Stomach smooth muscle (tissue), 2 donors: ENCODE results near the gene MUC15.
"Not testable (repeated sequence)": the region's sequence is repeated elsewhere in the genome, so short reads cannot be mapped to it uniquely, and the experiment has no call there.

ENCODE experiments used
- H3K27ac ChIP-seq: one replicate; pipeline ENCODE4 v1.7.0; 2013; ENCODE audit warnings: mild to moderate bottlenecking, low read length, inconsistent platforms
- H3K27me3 ChIP-seq, 2 donors: one replicate each; pipeline ENCODE4 v1.7.0; 2013; ENCODE audit warnings: low read length in 2 of 2; ENCODE audit not compliant: insufficient read depth in 2 of 2, control insufficient read depth in 1 of 2
- H3K36me3 ChIP-seq, 2 donors: one replicate each; pipeline ENCODE4 v1.7.0; 2013; ENCODE audit warnings: low read length in 2 of 2; ENCODE audit not compliant: control insufficient read depth in 2 of 2, insufficient read depth in 2 of 2
- H3K4me1 ChIP-seq: one replicate; pipeline ENCODE4 v1.7.0; 2013; ENCODE audit warnings: low read length; ENCODE audit not compliant: control insufficient read depth, insufficient read depth
- H3K4me3 ChIP-seq, 2 donors: one replicate each; pipeline ENCODE4 v1.7.0; 2013; ENCODE audit warnings: low read length in 2 of 2
- H3K9ac ChIP-seq, 2 donors: one replicate each; pipeline ENCODE4 v1.7.0; 2013; ENCODE audit warnings: low read length in 2 of 2, mild to moderate bottlenecking in 1 of 2
- H3K9me3 ChIP-seq, 2 donors: one replicate each; pipeline ENCODE4 v1.7.0; 2013; ENCODE audit warnings: low read length in 2 of 2; ENCODE audit not compliant: control insufficient read depth in 2 of 2
- donor health status: healthy.
- donor health status: Pancreatic carcinoma.

MUC15 gene

DNA sequence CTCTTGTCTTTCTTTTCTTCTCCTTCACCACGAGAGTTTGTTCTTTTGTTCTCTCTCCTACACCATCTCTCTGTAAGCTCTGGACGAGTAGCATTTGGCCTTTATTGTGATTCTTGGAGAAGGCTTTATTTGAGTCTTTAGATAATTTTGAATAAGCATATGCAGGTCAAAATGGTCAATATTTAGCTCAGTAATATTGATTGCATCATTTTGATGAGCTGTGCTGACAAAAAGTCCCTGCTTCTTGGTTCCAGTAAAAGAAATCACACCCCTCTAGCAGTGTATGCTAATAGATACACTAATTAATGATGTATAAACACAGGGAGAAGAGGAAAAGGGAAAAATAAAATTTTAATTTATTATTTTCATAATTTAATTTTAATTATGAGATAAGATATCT is 25.8 kb upstream of the MUC15 start:
- no peaks in the 10 kb centered on the region for H3K9me3 ChIP-seq

DNA sequence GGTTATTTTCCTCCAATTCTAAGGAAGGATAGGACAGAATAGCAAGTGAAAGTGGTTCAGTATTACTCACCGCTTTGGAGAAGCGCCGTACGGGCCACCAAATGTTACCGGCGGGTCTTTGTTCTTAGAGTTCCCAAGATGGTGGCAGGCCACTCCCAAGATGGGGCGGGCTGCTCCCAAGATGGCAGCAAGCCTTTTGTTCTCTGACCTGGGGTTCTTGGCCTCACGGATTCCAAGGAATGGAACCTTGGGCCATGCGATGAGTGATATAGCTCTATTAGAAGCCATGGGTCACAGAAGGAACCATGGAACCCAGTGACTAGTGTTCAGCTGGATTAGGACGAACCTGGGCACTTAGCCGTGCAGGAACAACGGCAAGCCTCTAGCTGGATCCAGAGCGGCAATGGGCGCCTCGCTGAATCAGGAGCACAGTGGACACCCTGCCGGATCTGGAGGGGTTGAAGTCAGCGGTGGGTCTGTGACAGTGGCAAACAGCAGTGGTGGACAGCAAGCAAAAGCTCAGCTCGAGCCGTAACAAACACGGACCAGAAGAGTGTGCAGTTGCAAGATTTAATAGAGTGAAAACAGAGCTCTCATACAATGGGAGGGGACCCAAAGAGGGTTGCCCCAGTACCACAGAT is 25.1 kb upstream of the MUC15 start:
- H3K9me3 ChIP-seq, H3K4me1 ChIP-seq, H3K27me3 ChIP-seq, H3K36me3 ChIP-seq, H3K9ac ChIP-seq, H3K27ac ChIP-seq, H3K4me3 ChIP-seq: not testable (repeated sequence)

More for the DNA sequence above, 25.8 kb upstream of the MUC15 start:
- no peaks in the 10 kb centered on the region for H3K27me3 ChIP-seq
- no peaks in the 10 kb centered on the region for H3K36me3 ChIP-seq
- no peak overlapping the region for H3K27ac ChIP-seq
- no peaks in the 10 kb centered on the region for H3K4me1 ChIP-seq
- H3K4me3 ChIP-seq = no peak overlapping the region
- H3K9ac ChIP-seq = no peak overlapping the region

DNA sequence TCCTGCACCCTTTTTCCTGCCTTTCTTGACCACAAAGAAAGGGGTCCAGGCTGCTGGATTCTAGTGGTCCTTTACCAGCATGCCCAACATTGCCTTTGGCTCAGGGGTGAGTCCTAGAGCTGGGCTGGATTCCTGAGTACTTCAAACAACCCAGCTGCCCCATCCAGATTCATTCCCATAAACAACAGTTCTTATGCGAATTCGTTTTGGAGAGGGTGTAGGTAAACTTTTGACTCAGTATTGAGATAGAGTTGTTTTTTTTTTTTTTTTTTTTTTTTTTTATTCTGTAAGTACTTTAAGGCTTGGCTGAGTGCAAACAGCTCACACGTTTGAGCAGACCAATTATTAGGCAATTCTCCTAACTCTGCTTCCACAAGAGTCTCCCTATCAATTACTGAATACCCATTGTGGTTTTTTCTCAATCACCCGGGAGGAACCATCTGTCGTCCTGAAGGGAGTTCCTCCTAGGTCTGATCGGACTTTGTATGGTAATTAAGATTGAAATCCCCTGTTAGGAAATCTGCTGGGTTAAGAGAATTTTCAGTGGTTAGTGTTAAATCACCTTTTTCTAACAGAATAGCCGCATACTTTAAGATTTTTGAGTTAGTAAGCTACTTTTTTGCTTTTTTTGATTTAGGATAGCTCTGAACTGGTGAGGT is 23.3 kb upstream of the MUC15 start:
- not testable (repeated sequence) for H3K4me3 ChIP-seq, H3K27me3 ChIP-seq, H3K36me3 ChIP-seq, H3K4me1 ChIP-seq, H3K9me3 ChIP-seq, H3K9ac ChIP-seq, H3K27ac ChIP-seq

DNA sequence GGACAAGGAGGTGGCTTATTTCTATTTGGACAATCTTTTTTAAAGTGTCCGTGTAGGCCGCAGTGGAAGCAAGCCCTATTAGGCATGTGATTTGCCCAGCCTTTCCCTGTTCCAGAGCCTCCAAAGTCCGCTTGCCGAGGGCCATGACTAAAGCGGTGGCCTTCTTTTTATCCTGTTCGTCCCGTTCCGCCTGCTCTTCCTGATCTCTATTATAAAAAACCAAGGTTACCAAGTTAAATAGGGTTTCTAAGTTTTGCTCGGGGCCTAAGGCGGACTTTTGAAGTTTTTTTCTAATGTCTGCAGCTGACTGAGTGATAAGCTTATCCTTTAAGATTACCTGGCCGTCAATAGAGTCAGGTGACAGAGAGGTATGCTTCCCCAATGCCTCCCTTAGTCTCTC is 21.6 kb upstream of the MUC15 start:
- Histone ChIP-seq H3K9me3 (no peaks in the 10 kb centered on the region), H3K27ac (no peak overlapping the region), H3K9ac (no peak overlapping the region), H3K36me3 (no peaks in the 10 kb centered on the region), H3K4me3 (no peak overlapping the region), H3K27me3 (no peaks in the 10 kb centered on the region), H3K4me1 (no peaks in the 10 kb centered on the region)

DNA sequence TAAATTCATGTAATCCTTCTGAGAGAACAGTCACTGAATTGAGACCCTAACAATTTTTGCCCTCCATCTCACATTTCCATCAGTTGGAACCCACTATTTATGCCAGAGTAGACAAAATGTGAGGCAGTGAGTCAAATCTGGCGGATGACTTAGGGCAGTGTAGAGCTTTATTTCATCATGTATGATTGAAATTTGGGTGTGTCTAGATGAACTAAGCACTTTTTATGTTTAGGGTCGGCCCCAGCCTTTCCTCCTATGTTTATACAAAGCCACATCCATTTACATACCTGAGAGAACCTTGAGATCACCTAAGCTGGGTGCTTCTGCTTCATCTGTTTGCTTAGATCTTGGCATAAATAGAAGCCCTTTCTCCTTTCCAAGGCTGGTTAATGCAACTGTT is 15.0 kb upstream of the MUC15 start:
- Histone ChIP-seq H3K9ac (no peak overlapping the region), H3K9me3 (no peaks in the 10 kb centered on the region), H3K4me3 (no peak overlapping the region), H3K36me3 (no peaks in the 10 kb centered on the region), H3K27me3 (no peaks in the 10 kb centered on the region), H3K4me1 (no peaks in the 10 kb centered on the region), H3K27ac (no peak overlapping the region)

DNA sequence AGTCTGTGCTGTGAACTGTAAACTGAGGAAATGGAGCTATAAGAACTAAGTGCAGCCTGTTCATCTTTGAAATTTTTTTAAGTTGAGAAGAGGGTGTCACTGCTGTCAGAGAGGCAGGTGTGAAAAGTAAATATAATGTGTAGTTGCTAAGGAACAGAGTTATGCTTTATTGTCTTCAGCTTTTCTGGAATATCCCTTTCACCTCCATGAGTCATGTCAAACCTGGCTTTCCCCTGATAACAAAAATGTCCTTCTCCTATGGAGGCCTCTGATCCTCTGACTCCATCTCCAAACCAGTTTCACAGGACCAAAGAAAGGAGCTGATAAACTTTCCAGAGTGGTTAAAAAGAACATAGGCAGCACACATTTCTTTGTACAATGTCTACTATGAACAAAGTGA is 12.8 kb upstream of the MUC15 start:
- H3K27me3 ChIP-seq = no peaks in the 10 kb centered on the region
- no peak overlapping the region for H3K9ac ChIP-seq
- H3K9me3 ChIP-seq = no peaks in the 10 kb centered on the region
- H3K36me3 ChIP-seq = no peaks in the 10 kb centered on the region
- H3K4me1 ChIP-seq = no peaks in the 10 kb centered on the region
- H3K27ac ChIP-seq = no peak overlapping the region
- H3K4me3 ChIP-seq = no peak overlapping the region

DNA sequence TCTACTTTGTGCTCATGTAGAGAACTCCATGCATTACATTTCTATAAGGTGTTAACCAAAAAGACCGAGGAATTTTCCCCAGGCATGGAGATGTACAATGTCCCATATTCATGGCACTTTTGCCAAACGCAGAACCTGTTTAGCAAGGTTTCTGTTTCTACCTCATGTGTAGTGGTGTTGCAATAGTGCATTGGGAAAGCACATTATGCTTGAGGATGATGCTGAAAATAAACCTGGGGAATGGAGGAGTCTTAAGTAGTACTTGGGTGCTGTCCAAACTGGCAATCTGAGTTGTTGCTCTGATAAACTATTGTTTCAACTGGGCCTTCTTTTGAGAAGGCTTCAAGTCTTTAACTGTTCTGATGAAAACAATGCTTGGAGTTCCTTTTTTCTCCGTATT is 11.5 kb upstream of the MUC15 start:
- Histone ChIP-seq H3K4me3 (no peak overlapping the region), H3K4me1 (no peaks in the 10 kb centered on the region), H3K36me3 (no peaks in the 10 kb centered on the region), H3K9me3 (no peaks in the 10 kb centered on the region), H3K9ac (no peak overlapping the region), H3K27me3 (no peaks in the 10 kb centered on the region), H3K27ac (no peak overlapping the region)

DNA sequence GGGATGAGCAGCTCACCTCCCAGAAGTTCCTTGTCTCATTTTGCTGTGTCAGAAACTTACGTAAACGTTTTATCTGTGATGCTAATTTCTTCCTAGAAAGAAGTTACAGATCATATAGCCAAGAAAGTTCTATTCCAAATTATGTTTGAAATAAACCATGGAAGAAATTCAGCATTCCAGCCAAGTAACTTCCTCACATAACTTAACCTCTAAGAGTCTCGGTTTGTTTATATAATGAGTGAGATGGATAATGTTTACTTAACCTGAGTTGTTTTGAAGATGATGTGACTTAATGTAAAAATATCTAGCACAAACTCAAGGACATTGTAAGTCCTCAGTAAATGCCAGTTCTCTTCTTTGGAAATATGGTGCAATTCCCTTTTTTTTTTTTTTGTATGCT is 8.9 kb upstream of the MUC15 start:
- Histone ChIP-seq H3K4me1 (no peaks in the 10 kb centered on the region), H3K27me3 (no peaks in the 10 kb centered on the region), H3K9me3 (no peaks in the 10 kb centered on the region), H3K36me3 (no peaks in the 10 kb centered on the region), H3K27ac (no peak overlapping the region), H3K9ac (no peak overlapping the region), H3K4me3 (no peak overlapping the region)

DNA sequence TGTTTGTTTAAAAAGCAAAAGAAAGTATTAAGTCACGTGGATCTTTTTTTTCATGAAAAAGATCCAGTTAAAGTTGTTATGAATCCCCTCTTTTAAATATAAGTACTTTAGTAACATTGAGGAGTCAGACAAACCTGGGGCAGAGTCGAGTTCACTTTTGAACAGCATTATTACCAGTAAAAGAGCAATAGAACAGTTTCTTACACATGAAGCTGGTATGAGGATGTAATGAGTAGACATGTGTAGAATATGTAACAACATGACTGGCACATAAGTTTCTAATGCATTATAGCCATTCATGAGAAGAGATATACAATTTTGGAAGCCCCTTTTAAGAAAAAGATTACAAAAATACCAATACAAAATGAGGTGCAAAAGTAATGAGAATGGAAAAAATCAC is 7.6 kb upstream of the MUC15 start:
- Histone ChIP-seq H3K27me3 (no peaks in the 10 kb centered on the region), H3K36me3 (no peaks in the 10 kb centered on the region), H3K4me1 (no peaks in the 10 kb centered on the region), H3K9me3 (no peaks in the 10 kb centered on the region), H3K27ac (no peak overlapping the region), H3K9ac (no peak overlapping the region), H3K4me3 (no peak overlapping the region)

DNA sequence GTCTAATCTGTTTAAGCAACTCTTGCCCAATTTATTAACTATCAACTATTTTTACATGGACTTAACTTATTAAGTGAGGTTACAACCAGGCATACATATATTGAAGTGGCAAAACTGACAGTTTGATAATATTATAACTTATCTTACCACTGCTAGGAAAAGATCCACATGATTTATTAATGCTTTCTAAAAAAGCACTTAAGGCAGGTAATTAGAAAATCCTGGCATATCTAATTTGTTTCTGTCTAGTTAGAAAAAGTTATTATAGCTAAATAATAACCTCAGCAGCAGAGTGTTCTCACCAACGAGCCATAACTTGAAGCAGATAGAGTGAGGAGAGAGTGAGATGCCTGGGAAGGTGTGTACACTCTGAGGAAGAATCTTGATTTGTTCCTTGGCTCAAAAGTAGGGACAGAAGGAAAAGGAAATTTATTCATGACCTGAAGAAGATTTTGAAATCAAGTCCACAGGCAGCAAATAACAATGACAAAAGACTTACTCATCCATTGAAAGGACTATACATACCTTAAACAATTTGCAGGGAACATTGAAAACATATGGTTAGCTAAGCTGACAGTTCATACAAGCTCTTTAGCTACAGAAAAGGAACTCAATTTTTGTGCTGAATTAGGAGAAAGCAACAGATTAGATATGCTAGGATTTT is 7.1 kb upstream of the MUC15 start:
- Histone ChIP-seq H3K27ac (no peak overlapping the region), H3K27me3 (no peaks in the 10 kb centered on the region), H3K9me3 (no peaks in the 10 kb centered on the region), H3K4me1 (no peaks in the 10 kb centered on the region), H3K36me3 (no peaks in the 10 kb centered on the region), H3K4me3 (no peak overlapping the region), H3K9ac (no peak overlapping the region)

DNA sequence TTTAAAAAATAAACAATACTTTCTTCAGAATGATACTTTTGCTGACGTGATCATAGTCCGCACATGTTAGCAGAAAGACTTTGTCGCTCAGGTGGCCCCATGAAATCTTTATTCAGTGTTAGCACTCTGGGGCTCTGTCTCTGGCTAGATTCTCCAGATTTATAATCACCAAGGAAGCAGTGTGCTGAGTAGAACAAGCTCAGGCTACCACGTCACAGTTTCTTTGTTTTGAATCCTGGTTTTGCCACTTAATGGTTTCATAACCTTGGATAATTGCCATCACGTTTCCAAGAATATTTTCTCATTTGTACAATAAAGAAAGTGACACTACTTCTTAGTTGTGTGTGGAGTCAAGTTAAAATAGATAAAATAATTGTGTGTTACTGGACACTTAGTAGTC is 3.9 kb upstream of the MUC15 start:
- H3K4me3 ChIP-seq = no peak overlapping the region
- no peaks in the 10 kb centered on the region for H3K4me1 ChIP-seq
- no peak overlapping the region for H3K27ac ChIP-seq
- no peaks in the 10 kb centered on the region for H3K9me3 ChIP-seq
- H3K9ac ChIP-seq = no peak overlapping the region
- no peaks in the 10 kb centered on the region for H3K27me3 ChIP-seq
- H3K36me3 ChIP-seq = no peaks in the 10 kb centered on the region
